Ishikawa (cell line): ENCODE measurements around the gene ASB4.

Experiments used
- CEBPB ChIP-seq: IDR thresholded peaks from 2 replicates; pipeline ENCODE4 v1.6.1; 2012
- CREB1 ChIP-seq: IDR thresholded peaks from 2 replicates; pipeline ENCODE4 v1.6.1; 2012; ENCODE audit warnings: low read depth
- EGR1 ChIP-seq: IDR thresholded peaks from 2 replicates; pipeline ENCODE4 v1.6.1; 2012
- EP300 ChIP-seq: IDR thresholded peaks from 2 replicates; pipeline ENCODE4 v1.6.1; 2012; ENCODE audit warnings: borderline replicate concordance
- FOXM1 ChIP-seq: IDR thresholded peaks from 2 replicates; pipeline ENCODE4 v1.6.1; 2012; ENCODE audit warnings: low read depth, borderline replicate concordance
- NFIC ChIP-seq: IDR thresholded peaks from 2 replicates; pipeline ENCODE4 v1.6.1; 2012
- RAD21 ChIP-seq: IDR thresholded peaks from 2 replicates; pipeline ENCODE4 v1.6.1; 2012; ENCODE audit warnings: low read depth
- REST ChIP-seq: IDR thresholded peaks from 2 replicates; pipeline ENCODE4 v1.6.1; 2012; ENCODE audit warnings: low read depth, mild to moderate bottlenecking
- TAF1 ChIP-seq: IDR thresholded peaks from 2 replicates; pipeline ENCODE4 v1.6.1; 2012; ENCODE audit warnings: low read depth, mild to moderate bottlenecking
- TCF12 ChIP-seq: IDR thresholded peaks from 2 replicates; pipeline ENCODE4 v1.6.1; 2012; ENCODE audit warnings: low read depth
- TEAD4 ChIP-seq: IDR thresholded peaks from 2 replicates; pipeline ENCODE4 v1.6.1; 2012
- USF1 ChIP-seq: IDR thresholded peaks from 2 replicates; pipeline ENCODE4 v1.6.1; 2012
- YY1 ChIP-seq: IDR thresholded peaks from 2 replicates; pipeline ENCODE4 v1.6.1; 2012; ENCODE audit warnings: low read depth
- ZBTB7A ChIP-seq: IDR thresholded peaks from 2 replicates; pipeline ENCODE4 v1.6.1; 2012; ENCODE audit warnings: low read depth
- TF ChIP-seq, protein P1 (sequence below): IDR thresholded peaks from 2 replicates; pipeline ENCODE4 v1.6.1; 2012

Gene ASB4

GRCh38 chr7:95540366-95540765, 54.6 kb downstream of the ASB4 start:
- TF ChIP-seq EGR1 = no peak
- no peak for TF ChIP-seq EP300
- no peak for TF ChIP-seq USF1
- TF ChIP-seq, protein P1, sequence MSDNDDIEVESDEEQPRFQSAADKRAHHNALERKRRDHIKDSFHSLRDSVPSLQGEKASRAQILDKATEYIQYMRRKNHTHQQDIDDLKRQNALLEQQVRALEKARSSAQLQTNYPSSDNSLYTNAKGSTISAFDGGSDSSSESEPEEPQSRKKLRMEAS = no peak
- no peak for TF ChIP-seq YY1
- TF ChIP-seq TAF1 = no peak
- no peak for TF ChIP-seq REST
- no peak for TF ChIP-seq FOXM1
- no peak for TF ChIP-seq TCF12
- no peak for TF ChIP-seq CEBPB
- no peak for TF ChIP-seq ZBTB7A
- no peak for TF ChIP-seq NFIC
- no peak for TF ChIP-seq RAD21
- no peak for TF ChIP-seq TEAD4
- no peak for TF ChIP-seq CREB1

GRCh38 chr7:95543312-95543711, 57.6 kb downstream of the ASB4 start:
- TF ChIP-seq EP300 = no peak

DNA sequence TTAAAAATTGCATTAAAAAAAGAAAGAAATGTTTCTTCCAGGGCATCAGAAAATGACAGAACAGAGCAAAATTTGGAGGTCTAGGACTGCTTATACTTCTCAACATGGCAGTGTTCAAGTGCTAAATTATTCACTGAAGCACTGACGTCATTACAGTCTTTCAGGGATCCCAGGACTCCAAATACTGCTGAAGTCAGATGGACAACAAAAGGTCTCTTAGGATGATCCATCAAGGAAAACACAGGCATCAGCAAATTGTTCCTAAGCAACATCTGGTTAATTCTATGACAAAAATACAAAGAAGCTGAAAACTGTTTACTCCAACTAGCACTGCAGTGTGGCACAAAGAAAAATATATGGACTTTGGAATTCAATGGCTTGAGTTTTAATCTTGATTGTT, 58.4 kb downstream of the ASB4 start:
- TF ChIP-seq NFIC (no peak), TEAD4 (no peak), ZBTB7A (no peak), TCF12 (no peak), CEBPB (no peak), YY1 (no peak), CREB1 (no peak), FOXM1 (no peak), TAF1 (no peak), EP300 (no peak), USF1 (no peak), REST (no peak), RAD21 (no peak), EGR1 (no peak)
- TF ChIP-seq, protein P1 = no peak

GRCh38 chr7:95545007-95545615, 59.4 kb downstream of the ASB4 start:
- TF ChIP-seq, protein P1 = no peak
- TF ChIP-seq RAD21 = peak; percentile 66

DNA sequence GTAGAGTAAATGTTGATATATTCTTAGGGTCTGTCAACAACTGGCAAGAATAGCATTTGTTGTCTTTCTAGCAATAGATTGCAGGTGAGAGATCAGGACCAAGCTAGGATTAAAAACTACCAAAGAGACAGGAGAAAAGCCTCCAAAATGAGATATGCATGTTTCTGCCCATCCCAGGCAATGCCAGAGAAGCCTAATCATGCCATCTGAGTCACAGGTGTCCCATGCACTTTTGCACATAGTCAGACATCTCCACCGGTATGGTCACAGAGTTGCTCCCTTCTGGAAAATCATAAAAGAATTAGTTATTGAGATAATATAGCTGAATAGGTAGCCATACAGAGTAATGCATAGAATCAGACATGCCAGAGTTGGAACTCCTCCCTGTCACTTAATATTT, 59.9 kb downstream of the ASB4 start:
- TF ChIP-seq TAF1 = no peak
- no peak for TF ChIP-seq EP300
- TF ChIP-seq EGR1 = no peak
- TF ChIP-seq, protein P1 = no peak
- no peak for TF ChIP-seq CREB1
- TF ChIP-seq NFIC = no peak
- no peak for TF ChIP-seq TCF12
- TF ChIP-seq RAD21 = no peak
- TF ChIP-seq TEAD4 = no peak
- TF ChIP-seq ZBTB7A = no peak

DNA sequence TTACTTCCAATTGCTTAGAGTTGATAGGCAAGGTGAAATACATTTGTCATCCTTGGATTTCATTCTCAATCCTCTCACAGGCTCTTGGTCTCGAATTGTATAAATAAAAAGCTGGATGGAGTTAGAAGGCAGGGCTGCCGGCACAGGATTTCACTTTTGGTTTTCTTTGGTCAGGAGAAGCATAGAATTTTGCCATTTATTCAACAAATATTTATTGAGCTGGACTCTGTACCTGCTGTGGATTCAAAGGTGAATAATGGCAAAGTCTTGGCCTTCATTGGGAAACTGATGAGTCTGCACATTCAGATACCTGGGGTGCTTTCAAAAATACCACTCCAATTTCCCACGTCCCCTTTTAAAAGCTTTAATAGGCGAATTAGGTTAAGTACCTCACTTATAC, 60.9 kb downstream of the ASB4 start:
- TF ChIP-seq, protein P1 = no peak
- TF ChIP-seq CREB1 (no peak), TAF1 (no peak), RAD21 (no peak), CEBPB (no peak), NFIC (no peak), ZBTB7A (no peak), TEAD4 (no peak), YY1 (no peak), TCF12 (no peak), REST (no peak), EP300 (no peak), USF1 (no peak), FOXM1 (no peak), EGR1 (no peak)
